GM18861 (cell line): ENCODE results near the gene SEMA3B.
"Not testable (repeated sequence)": the region's sequence is repeated elsewhere in the genome, so short reads cannot be mapped to it uniquely, and the experiment has no call there.

Experiments
- ATAC-seq: cut with Tn5 transposase; IDR thresholded peaks from one replicate; pipeline ENCODE4 v1.9.1; 2021; ENCODE audit not compliant: unreplicated experiment

SEMA3B gene

GRCh38 chr3:50258029-50258680 lies 10.8 kb upstream of the SEMA3B start:
- ATAC-seq = no peak

- ATAC-seq = no peak
These were observed 10.0 kb upstream of the SEMA3B start for GRCh38 chr3:50258979-50259378.

- peak; percentile 10 for ATAC-seq
These were observed 9.4 kb upstream of the SEMA3B start for GRCh38 chr3:50259432-50260026.

- peak; percentile 82 for ATAC-seq
These were observed 8.7 kb upstream of the SEMA3B start for GRCh38 chr3:50260027-50260941.

GRCh38 chr3:50260942-50261441 lies 8.0 kb upstream of the SEMA3B start:
- ATAC-seq = no peak

GRCh38 chr3:50261505-50261904 lies 7.4 kb upstream of the SEMA3B start:
- ATAC-seq = no peak

GRCh38 chr3:50262200-50262599 lies 6.7 kb upstream of the SEMA3B start:
- ATAC-seq = not testable (repeated sequence)

GRCh38 chr3:50262778-50263177 lies 6.2 kb upstream of the SEMA3B start:
- ATAC-seq = no peak

GRCh38 chr3:50263478-50264382 lies 5.2 kb upstream of the SEMA3B start:
- ATAC-seq = no peak

- ATAC-seq = no peak
These were observed 4.5 kb upstream of the SEMA3B start for GRCh38 chr3:50264383-50264963.

- no peak for ATAC-seq
These were observed 3.9 kb upstream of the SEMA3B start for GRCh38 chr3:50264964-50265485.

GRCh38 chr3:50265571-50265970 lies 3.4 kb upstream of the SEMA3B start:
- ATAC-seq = no peak

- ATAC-seq = no peak
These were observed 2.9 kb upstream of the SEMA3B start for GRCh38 chr3:50266017-50266416.

- no peak for ATAC-seq
These were observed 2.1 kb upstream of the SEMA3B start for GRCh38 chr3:50266836-50267235.

GRCh38 chr3:50267280-50267913 lies 1.6 kb upstream of the SEMA3B start:
- ATAC-seq = no peak

- ATAC-seq = no peak
These were observed 671 bp upstream of the SEMA3B start for GRCh38 chr3:50268276-50268675.

GRCh38 chr3:50269460-50269859 lies 513 bp downstream of the SEMA3B start:
- no peak for ATAC-seq

GRCh38 chr3:50269977-50270413 lies 1.0 kb downstream of the SEMA3B start:
- no peak for ATAC-seq

- ATAC-seq = no peak
These were observed 1.7 kb downstream of the SEMA3B start for GRCh38 chr3:50270422-50271224.
